GM12865 (cell line): ENCODE results near the gene NCK2.

Source experiments
- DNase-seq: peaks from one replicate; pipeline ENCODE4 v3.0.0; 2010; ENCODE audit warnings: low read depth
- H3K4me3 ChIP-seq: 2 replicates; pipeline ENCODE4 v1.5.1; 2011; ENCODE audit warnings: mild to moderate bottlenecking, low read depth, low read length, control low read depth
- CTCF ChIP-seq: IDR thresholded peaks from 2 replicates; pipeline ENCODE4 v1.5.1; 2011; ENCODE audit warnings: low read length, control low read depth, low read depth, inconsistent platforms; ENCODE audit not compliant: insufficient read depth; ENCODE audit errors: missing control alignments

The NCK2 gene

GRCh38 chr2:105760639-105761337, 16.1 kb downstream of the NCK2 start:
- 0 out of 2 replicates have a peak overlapping the region, but pooled peaks have one; percentile 7 for H3K4me3 ChIP-seq
- peak; percentile 68 for DNase-seq
- no peak for TF ChIP-seq CTCF

GRCh38 chr2:105761931-105762515, 17.3 kb downstream of the NCK2 start:
- no peak for TF ChIP-seq CTCF
- no peak for DNase-seq
- peak overlapping the region; percentile 32 for H3K4me3 ChIP-seq

GRCh38 chr2:105763076-105763475, 18.4 kb downstream of the NCK2 start:
- no peak overlapping the region for H3K4me3 ChIP-seq
- no peak for DNase-seq
- no peak for TF ChIP-seq CTCF

DNA sequence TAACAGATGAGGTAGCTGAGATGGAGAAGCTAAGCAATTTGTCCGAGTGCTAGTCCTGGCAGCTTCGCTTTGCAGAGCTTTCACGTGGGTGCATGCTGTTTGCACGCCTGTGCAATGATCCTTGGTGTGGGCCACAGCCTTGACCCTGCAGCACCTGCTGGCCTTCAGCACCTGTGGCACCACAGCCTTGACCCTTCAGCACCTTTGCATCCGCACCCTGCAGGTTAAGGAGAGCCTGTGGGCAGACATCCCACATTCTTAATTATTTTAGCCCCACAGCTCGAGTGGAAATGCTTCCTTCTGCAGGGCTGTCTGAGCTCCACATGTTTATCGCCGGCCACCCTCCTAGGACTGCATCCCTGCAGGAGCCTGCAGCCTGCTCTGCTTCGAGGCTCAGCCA, 19.3 kb downstream of the NCK2 start:
- no peak for TF ChIP-seq CTCF
- no peak overlapping the region for H3K4me3 ChIP-seq

DNA sequence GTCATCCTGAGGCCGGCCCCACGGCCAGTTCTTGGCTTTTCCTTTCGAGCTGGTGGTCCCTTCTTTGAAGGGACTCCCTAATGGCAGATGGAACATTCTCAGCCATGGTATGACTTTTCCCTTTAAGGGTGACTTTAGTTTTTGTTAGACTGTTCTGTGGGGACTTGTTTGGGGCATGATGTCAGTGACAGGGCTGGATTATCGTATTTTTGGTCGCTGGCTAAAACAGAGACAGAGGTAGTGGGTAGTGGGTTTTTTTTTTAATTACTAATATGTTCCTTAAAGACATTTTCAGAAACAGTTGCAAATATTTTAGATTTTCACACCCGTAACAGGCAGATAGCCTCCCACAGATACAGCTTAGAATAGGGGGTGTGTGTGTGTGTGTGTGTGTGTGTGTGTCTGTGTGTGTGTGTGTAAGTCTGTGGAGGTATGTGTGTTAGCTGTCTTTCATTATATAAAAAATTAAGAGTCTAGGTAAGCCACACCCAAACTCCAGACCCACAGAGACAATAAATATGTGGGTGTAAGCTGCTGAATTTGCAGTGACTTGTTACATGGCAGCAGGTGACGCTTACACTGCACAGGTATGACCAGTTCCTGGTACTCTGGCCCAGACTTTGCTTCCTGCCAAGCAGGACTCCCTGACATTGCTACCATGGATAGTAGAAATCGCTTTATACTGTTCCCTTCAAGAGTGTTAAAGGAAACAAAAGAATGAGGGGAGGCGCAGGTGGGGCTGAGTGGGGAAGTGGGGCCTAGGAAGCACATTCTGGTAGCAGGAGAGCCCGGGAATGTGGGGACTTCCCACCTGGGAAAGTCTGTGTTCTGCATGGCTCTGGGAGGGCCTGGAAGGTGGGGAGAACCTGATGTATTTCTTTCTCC, 20.9 kb downstream of the NCK2 start:
- no peak for DNase-seq
- H3K4me3 ChIP-seq = no peak overlapping the region
- TF ChIP-seq CTCF = no peak

More for the DNA sequence above, 19.3 kb downstream of the NCK2 start:
- no peak for DNase-seq

DNA sequence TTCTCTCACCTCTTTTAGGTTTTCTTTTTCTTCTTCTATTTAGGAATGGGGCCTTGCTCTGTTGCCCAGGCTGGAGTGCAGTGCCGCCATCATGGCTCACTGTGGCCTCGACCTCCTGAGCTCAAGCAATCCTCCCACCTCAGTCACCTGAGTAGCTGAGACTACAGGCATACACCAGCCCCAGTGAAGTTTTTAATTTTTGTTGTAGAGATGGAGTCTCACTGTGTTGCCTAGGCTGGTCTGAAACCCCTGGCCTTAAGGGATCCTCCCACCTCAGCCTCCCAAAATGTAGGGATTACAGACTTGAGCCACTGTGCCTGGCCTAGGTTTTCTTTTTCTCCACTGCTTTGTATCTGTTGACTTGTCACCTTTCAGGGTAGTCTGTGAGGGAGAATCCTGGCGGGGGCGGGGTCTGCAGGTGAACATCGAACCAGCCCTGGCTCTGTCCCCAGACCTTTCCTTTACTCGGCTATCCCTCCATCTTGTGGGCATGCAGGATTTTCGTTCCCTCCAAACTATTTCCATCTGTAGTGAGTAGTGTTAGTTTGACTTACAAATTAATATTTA, 21.7 kb downstream of the NCK2 start:
- DNase-seq = no peak
- no peak overlapping the region for H3K4me3 ChIP-seq
- TF ChIP-seq CTCF = no peak
